Measurements from ENCODE around the gene HBZ.
"Not testable (repeated sequence)": the region's sequence is repeated elsewhere in the genome, so short reads cannot be mapped to it uniquely, and the experiment has no call there.

HBZ gene

GRCh38 chr16:180101-180675, 27.7 kb downstream of the HBZ start, which contains the start of gene HBQ1:
HBQ1 (plus strand) TSS chr16:180459; CDS start chr16:180487, 28 bp downstream.
- peak; percentile 28 to 31 for DNase-seq

GRCh38 chr16:180681-181564, 28.5 kb downstream of the HBZ start:
- peak; percentile 80 to 86 for DNase-seq

DNA sequence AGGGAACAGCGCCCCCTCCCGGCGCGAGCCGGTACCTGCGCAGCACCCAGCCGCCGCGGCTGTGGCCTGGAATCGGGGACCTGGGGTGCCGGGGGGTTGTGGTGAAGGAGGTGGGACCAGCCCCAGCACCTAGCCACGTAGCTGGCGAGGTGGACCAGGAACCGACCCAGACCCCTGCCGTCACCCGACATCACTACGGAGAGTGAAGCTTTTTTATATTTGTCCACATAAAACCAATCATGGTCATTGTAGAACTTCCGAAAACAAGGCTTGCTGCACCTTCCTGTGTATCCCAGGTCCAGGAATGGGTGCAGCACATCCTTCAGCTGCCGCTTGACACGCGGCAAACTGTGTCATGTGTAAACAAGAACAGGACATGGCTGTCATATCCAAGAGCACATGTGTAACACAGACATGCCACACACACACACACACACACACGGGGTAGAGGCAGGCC, 29.1 kb downstream of the HBZ start:
- DNase-seq = no peak

DNA sequence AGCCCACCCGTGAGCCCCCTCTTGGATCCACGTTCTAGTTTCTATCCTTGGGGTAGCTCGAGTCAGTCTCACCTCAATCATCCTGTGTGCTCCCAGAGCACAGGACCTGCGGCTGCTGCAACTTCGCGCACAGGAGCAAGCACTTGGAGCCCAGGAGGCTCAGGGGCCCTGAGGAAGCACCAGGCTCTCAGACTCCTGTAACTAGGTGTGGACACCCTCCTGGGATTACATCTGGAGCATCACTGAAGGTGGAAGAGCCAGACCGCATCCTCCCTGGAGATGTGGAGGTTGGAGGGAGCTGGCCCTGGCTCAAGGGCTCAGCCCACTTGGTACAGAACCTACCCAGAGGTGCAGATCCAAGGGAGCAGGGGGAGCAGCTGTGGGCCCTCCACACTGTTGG, 30.6 kb downstream of the HBZ start:
- no peak for DNase-seq

DNA sequence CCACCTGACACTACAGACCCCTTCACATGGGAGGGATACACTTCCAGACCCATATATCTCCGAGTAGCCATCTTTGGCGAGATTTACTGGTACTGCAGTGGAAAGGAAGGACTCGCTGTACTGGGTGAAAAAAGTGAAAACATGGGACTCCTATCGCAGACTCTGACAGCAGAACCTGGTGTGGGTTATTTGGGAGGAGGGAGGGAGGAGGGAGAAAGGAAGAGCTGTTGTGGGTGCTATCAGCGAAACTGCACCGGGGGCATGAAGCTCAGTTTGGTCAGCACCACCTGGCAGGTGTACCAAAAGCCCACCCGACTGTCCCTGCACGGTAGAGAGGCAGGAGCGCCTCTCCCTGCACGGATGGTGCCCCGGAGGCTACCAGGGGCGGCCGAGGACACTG, 32.8 kb downstream of the HBZ start:
- DNase-seq = no peak

GRCh38 chr16:185691-186090, 33.2 kb downstream of the HBZ start:
- no peak for DNase-seq

DNA sequence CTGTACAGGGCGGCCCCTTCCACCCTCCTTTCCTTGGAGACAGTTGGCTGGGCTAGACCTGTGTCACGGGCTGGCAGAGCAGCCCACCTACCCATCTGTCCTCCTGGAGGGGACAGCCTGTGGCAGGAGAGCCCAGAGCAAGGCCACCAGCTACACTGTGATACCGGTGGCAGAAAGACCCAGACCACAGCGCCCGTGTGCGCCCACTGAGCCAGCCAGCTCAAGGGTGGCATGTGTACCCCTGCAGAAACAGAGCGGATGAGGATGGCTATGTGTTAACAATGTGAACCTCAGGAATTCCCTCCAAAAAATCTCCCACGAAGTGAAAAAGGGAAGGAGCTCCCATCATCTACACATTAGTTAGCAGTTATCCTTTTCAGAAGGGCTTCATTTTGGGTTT, 34.9 kb downstream of the HBZ start:
- DNase-seq = no peak

GRCh38 chr16:188674-189073, 36.2 kb downstream of the HBZ start:
- DNase-seq = peak in 1 of 2 donors; percentile 24

- no peak for DNase-seq
Measured at GRCh38 chr16:189604-190186, 37.3 kb downstream of the HBZ start.

DNA sequence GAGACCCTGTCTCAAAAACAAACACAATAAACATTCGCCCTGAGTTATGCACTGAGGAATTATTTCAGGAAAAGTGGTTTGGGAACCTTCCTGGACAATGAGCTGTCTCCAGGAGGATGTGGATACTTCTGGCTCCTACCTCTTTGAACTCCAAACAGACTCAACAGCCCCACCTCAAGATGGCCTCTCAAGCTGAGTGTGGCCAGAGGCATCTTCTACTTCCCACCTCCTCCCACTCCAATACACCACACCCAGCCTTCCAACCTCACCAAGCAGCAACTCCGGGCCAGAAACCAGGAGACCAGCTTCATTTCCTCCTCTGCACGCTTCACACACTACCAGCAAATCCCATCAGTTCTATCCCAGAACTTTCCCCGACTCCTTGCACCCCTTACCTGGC, 39.4 kb downstream of the HBZ start:
- DNase-seq = no peak

- no peak for DNase-seq
Measured at GRCh38 chr16:192686-193085, 40.2 kb downstream of the HBZ start.

DNA sequence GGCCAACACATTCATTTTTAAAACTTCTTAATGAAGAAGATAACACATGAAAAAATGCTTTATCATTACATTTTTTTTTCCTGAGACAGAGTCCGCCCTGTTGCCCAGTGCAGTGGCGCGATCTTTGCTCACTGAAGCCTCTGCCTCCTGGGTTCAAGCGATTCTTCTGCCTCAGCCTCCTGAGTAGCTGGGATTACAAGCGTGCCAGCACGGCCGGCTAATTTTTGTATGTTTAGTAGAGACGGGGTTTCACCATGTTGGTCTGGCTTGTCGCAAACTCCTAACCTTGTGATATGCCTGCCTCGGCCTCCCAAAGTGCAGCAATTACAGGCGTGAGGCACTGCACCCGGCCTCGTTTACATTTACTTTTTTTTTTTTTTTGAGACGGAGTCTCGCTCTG, 41.0 kb downstream of the HBZ start:
- no peak for DNase-seq

DNA sequence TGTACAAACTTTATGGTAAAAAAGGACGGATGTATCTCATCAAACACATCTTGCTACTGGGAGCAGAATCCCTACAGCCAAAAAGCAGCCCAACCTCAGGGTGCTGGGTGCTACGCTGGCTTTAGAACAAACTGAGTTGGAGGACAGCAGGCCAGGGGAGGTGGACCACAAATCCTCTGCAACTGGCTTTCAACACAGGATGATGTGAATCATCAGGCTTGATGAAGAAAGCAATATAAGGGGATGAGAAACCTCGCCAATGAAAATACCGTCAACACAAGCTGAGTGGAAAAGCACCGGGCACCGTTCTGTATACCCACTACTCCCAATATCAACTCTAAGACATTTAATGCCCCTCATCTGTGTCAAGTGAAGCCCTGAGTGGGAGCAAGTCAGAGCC, 42.1 kb downstream of the HBZ start:
- DNase-seq = no peak

- no peak for DNase-seq
Measured at GRCh38 chr16:200388-200787, 47.9 kb downstream of the HBZ start.

- no peak for DNase-seq
Measured at GRCh38 chr16:203246-203645, 50.8 kb downstream of the HBZ start.

GRCh38 chr16:204046-204445, 51.6 kb downstream of the HBZ start:
- not testable (repeated sequence) for DNase-seq
